Stimulated activated CD4-positive, alpha-beta T cell treated with anti-CD3 and anti-CD28 coated beads, Interleukin-1b, Interleukin-23, amount 100 ng/mL, for 1 hour (primary cell): Measurements from ENCODE around the gene FOXN3.
"Not testable (repeated sequence)": the region's sequence is repeated elsewhere in the genome, so short reads cannot be mapped to it uniquely, and the experiment has no call there.

Experiments
- DNase-seq, 2 donors: peaks; one replicate each; pipeline ENCODE4 v3.0.0-alpha.2; 2020; ENCODE audit warnings: low read depth in 2 of 2

Gene FOXN3

DNA sequence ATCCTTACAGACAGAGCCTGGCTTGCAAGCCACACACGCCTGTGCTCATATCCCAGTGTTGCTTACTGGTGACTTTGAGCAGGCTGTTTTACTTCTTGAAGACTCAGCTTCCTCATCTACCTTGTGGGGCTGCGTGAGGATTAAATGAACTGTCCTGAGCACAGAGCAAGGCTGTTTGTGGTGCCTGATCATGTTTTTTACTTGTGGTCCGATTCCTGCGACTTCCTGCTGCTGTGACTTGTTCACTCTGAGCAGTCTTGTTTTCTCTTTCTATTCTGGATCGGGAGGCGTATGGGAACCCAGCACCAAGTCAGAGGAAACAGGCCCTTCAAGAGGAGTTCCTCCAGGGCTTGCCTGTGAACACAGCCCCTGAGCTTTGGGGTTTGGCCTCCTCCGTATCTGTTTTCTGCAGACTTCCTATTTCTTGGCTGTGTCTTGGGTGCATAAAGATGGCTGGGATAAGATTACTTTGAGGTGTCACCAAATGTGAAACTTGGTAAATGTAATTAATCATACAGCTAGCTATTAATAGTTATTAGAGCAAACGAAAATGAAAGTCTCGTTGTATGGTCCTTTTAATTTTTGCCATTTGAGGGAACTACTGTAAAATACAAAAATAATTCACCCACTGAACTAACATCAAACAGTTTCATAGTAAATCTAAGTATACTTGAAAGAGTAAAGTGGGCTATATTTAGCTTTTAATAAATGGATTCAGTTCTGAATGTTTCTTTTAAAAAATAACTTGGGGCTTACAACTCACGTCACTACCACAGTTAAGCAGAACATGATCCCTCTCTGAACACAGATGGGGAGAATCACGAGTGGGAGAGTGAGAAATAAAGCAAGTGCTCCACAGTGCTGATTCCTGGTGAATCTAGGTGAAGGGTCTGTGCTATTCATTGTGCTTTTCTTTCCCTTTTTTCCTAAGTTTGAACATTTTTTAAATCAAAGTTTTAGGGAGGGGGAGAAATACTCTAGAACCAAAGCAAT lies 251.5 kb downstream of the FOXN3 start:
- no peak for DNase-seq

GRCh38 chr14:89164168-89165073 lies 252.6 kb downstream of the FOXN3 start:
- DNase-seq = no peak

DNA sequence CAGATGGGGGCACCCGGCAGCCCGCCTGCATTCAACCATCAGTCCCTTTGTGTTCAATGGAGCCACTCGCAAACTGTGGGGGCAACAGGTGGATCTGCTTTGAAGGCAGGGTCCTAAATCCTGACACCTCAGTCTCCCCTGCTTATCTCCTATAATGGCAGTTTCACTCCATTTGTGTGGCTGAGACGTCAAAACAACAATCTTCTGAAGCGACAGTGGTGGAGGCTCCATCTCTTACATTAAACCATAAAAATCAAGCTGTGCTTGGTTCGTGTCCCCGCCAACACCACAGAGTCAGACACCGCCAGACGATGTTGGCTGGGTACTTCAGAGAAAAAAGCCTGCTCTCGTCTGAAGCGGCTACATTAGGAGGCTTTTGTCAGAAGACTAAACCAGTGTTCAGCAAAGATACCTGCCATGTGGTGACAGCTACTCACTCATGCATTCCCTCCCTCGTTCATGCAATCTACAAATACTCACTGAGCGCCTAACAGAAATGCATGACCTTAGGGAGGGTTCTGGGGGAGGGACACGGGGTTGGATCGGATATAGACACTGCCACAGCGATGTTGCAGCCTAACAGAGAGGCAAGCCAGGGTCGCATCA lies 253.9 kb downstream of the FOXN3 start:
- DNase-seq = no peak

DNA sequence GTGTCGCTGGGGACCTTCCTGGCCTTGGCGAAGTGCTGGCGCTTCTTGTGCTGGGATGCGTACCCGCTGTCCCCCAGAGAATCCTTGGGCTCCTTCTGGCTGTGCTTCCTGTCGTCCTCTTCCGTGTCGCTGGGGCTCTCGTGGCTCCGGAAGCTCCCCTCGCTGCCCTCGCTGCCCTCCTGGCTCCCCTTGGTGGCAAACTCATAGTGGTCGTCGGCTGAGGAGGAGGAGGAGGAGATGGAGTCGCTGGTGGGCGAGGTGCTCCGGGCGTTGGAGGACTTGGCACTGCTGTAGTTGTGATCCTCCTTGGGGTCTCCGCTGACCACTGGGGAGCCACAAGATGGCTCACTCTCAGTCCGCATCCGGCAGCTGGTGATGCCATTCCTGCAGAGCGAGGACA lies 254.4 kb downstream of the FOXN3 start:
- DNase-seq = no peak

GRCh38 chr14:89160437-89160836 lies 256.6 kb downstream of the FOXN3 start:
- DNase-seq = no peak

GRCh38 chr14:89158701-89159100 lies 258.3 kb downstream of the FOXN3 start:
- no peak for DNase-seq

- not testable (repeated sequence) for DNase-seq
These were observed 258.9 kb downstream of the FOXN3 start for GRCh38 chr14:89158104-89158503.

- DNase-seq = no peak
These were observed 261.5 kb downstream of the FOXN3 start for GRCh38 chr14:89155491-89155890.

DNA sequence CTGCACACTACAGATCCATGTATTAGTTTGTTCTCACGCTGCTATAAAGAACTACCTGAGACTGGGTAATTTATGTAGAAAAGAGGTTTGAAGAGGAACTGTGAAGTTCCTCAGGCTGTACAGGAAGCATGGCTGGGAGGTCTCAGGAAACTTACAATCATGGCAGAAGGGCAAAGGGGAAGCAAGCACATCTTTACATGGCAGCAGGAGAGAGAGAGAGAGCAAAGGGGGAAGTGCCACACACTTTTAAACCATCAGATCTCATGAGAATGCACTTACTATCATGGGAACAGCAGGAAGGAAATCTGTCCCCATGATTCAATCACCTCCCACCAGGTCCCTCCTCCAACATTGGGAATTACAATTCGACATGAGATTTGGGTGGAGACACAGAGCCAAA lies 265.3 kb downstream of the FOXN3 start:
- DNase-seq = not testable (repeated sequence)

DNA sequence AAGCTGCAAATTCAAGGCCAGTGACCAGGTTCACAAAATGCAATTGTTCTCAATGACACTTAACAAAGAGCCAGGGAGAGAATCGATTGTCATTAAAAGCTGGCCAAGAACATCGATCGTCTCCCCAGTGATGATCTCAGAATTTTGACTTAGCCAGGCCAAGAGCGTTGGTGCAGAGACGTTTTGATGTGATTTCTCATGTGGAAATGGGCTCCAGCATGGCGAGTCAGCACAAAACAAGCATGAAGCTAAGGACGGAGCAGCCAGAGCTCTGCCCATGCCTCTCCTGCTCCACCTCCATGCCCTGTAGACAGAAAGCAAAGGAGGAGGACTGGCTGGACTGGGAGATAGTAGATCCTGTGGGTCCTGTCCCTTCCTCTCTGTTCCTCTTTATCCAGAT lies 270.8 kb downstream of the FOXN3 start:
- DNase-seq = no peak

GRCh38 chr14:89144642-89145041 lies 272.4 kb downstream of the FOXN3 start:
- no peak for DNase-seq

DNA sequence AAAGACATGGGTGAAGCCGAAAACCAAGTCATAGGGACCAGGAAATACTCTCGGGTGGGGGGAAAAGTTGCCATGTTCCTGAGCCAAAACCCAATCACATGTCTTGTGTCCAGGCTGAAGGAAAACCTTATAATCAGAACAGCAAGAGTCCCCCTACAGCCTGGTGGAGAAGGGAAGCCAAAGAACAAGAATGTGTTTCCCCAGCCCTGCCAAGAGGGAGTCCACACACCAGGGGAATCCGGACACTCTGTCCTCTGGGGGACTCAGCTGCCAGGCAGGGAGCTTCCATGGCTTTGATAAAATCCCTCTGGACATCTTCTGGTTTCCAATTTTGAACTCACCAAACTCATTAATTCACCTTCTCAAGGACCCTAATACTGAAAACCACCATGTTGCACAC lies 273.0 kb downstream of the FOXN3 start:
- no peak for DNase-seq

DNA sequence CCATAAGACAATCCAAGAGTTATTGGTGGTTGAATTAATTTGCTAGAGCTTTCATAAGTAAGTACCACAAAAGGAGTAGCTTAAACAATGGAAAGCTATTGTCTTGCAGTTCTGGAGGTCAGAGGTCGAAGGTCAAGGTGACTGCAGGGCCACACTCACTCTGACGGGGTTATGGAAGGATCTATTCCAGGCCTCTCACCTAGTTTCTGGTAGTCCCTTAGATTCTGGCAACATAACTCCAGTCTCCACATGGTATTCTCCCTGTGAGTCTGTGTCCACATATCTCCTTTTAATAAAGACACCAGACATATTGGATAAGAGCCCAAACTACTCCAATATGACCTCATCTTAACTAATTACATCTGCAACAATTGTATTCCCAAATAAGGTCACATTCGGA lies 273.4 kb downstream of the FOXN3 start:
- DNase-seq = no peak

DNA sequence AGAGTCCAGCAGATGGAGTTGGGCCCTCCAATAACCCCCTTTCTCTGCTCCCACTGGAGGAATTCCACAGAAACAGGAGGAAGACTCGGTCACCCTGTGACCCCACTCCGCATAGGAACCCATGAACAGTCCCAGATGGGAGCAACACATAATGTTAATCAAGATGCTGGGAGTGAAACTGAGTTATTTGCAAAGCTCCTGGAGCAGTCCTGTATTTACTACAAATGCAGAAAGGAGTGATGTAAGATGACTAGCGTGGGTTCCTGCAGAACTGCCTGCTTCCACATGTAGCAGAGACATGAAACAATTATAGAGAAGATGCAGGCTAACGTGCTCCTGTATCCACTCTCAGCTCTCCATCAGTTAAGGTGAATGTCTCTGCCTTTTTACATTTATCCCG lies 274.7 kb downstream of the FOXN3 start:
- DNase-seq = no peak

DNA sequence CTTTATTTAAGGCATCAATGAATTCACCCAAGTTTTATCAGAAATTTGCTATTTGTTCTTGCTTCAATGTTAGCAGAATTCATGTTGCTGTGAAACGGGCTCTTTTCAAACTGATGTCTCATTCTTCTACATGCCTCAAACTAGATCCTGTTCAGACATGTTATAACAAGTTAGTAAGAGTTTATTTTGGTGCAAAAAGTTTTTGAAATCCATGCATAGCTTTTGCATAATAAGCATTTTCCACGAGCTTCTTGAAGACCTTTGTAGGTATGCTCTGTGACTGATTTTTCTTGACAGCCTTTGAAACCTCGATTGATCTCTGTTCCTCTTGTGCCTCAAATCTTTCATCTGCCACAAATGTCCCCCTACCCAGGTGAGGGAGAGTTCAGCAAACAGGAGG lies 275.2 kb downstream of the FOXN3 start:
- no peak for DNase-seq

DNA sequence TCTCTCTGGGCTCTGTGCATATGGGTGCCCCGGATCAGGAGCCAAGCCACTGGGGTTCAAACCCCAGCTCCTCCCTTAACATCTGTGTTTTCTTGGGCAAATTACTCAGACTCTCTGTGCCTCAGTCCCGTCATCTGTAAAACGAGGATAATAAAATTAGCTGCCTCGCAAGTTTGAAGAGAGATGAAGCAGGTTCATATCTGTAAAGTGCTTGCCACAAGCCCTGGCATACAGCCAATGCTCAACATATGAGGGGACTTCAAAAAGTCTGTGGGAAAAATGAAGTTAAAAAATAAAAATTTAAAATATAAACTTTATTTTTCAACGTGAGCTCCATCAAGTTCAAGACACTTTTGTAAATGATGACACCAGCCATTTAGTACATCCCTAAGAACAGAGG lies 276.7 kb downstream of the FOXN3 start:
- no peak for DNase-seq

- no peak for DNase-seq
These were observed 277.4 kb downstream of the FOXN3 start for GRCh38 chr14:89139404-89140247.

DNA sequence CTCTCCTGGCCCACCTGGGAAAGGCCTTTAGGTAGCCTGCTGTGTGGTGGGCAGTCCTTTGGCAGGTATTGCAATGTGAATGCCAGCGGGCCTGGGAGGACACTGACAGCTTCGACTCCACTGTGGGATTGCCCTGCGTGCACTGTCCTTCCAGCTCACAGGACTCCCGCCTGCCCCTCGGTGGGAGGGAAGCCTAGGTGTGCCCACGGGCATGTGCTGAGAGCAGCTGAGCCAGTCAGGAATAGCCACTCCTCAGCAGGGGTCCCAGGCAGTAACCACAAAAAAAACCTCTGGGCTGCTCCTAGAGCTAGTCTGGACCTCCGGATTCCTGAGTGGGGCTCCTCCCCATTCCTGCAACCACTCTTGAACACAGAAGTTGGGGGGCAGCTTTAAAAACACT lies 278.2 kb downstream of the FOXN3 start:
- no peak for DNase-seq

GRCh38 chr14:89137526-89138163 lies 279.4 kb downstream of the FOXN3 start:
- DNase-seq = no peak

DNA sequence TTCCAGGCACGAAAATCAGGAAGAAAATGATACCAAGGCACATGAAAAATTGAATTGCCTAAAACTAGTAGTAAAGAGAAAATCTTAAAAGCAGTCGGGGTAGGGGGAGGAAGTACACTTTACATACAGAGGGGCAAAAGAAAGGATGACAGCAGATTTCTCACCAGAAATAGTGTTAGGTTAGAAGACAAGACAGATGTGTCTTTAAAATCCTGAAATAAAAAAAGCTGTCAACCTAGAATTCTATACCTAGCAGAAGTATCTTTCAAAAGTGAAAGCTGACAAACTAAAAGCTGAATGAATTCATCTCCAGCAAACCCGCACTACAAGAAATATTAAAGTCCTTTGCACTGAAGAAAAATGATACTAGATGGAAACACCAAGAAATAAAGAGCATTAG lies 280.4 kb downstream of the FOXN3 start:
- no peak for DNase-seq

- DNase-seq = no peak
These were observed 282.4 kb downstream of the FOXN3 start for GRCh38 chr14:89134640-89135039.
